NCI-H187 treated with DMSO at 0.1 percent for 48 hours (cell line): ENCODE measurements around the gene EMP2.

Source experiments
- DNase-seq: peaks from one replicate; lab custom pipeline; 2025; lab: John Stamatoyannopoulos, UW

Gene EMP2

GRCh38 chr16:10609402-10609774, 29.0 kb upstream of the EMP2 start:
- DNase-seq = no peak

DNA sequence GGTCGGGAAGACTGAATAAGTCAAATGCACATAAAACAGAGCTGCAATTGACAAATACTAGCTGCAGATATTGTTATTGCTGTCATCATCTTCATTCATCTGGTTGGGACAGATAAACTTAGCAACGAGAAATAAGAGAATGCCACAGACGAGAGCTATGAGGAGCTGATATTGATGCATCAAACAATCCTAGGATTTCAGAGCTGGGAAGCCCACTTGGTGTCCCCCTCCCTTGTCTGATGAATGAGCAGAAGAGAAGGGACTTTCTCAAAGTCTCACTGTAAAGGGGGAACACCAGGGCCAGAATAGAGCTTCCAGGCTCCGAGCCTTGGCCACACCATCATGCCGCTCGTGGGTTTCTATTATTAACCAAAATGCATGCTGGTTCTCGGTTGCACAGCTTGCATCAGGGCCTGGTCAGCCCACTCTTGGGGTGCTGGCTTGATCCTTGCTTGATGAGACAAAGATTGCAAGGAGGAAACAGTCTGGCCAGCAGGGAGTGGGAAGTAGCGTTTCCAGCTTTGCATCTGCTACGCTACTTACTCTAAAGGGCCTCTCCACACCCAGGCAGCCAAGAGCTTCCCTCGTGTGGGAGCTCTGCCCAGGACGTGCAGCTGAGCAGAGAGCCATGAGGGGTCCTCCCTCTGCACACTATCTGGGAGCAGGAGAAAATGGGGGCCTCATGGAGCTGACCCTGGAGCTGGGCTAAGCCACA, 28.4 kb upstream of the EMP2 start:
- no peak for DNase-seq

DNA sequence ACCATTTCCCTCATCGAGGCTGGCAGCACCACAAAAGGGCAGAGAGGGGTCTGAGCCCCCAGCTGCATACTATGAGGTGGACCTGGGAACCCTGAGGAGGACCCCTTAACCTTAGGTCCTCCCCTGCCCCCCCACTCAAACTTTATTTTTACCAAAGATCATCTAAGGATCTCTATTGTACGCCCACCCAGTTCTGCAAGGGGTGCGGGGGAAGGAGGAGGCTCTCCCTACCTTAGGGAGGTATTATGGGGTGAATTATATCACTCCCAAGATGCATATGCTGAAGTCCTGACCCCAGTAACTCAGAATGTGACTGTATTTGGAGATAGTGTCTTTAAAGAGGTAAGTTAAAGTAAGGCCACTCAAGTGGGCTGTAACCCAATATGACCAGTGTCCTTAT, 26.8 kb upstream of the EMP2 start:
- no peak for DNase-seq

DNA sequence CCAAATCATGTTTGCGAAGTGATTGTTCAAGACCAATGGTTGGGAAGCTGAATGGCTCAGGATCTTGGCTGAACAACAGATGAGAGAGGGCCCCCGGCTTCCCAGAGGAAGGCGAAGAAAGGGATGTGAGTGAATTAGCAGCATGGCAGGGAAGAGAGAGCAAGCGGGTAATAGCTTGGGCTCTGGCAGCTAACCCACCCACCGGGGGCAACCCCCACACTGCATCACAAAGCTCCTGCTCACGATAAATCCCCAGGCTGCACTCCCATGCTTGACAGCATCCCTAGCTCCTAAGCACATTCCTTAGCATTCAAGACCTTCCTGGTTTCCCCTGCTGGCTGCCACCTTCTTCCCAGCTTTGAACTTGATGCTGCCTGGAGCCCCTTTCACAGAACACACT, 26.2 kb upstream of the EMP2 start:
- no peak for DNase-seq

DNA sequence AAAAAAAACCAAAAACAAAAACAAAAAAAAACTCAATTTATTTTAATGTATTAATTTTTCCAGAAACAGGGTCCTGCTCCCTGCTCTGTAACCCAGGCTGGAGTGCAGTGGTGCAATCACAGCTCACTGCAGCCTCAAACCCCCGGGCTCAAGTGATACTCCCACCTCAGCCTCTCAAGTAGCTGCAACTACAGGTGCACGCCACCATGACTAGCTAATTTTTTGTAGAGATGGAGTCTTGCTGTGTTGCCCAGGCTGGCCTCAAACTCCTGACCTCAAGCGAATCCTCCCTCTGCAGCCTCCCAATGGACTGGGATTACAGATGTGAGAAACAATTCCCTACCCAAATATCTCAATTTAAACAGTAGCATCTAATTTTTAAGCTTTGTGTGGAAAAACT, 25.2 kb upstream of the EMP2 start:
- DNase-seq = no peak

DNA sequence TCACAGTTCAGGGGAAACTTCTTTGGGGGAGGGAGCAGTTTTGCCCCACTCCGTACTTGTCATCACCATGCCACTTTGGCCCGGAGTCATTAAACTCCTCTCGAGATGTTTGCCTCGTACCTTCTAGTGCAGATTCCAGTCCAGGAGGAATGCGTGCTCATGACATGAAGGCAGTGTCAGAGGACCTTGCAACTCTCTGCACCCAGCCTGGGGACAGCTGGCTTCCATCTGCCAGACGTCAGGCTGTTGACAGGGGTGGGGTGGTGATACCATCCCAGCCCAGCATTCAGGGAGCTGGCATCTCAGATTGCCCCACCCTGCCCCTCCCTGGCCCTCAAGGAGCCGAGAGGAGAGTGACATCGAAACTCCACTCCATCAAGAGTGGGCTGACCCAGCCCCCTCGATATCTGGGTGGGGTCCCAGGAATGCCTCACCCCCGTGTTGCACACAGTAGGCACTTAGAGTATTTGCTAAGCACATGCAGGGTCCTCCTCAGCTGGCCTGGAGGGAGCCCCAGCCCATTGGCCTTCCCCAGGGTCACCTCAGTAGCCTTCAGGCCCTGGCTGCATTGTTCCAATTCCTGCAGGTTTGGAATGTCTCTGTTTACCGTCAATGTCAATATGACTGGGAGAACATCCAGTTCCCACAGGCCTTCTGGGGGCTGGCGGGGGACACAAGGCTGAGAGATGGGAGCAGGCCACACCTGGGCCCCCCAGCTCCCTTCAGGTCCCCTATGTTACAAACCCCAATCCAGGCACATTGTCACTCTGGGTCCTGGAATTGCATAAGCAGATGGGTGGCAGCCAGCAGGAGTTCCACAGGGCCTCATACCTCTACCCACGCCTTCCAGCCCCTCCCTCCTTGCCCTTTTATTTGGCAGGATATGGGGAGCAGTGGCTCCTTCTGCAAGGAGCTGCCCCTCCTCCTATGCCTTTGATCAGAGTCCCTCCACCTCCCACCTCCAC, 21.3 kb upstream of the EMP2 start:
- no peak for DNase-seq

DNA sequence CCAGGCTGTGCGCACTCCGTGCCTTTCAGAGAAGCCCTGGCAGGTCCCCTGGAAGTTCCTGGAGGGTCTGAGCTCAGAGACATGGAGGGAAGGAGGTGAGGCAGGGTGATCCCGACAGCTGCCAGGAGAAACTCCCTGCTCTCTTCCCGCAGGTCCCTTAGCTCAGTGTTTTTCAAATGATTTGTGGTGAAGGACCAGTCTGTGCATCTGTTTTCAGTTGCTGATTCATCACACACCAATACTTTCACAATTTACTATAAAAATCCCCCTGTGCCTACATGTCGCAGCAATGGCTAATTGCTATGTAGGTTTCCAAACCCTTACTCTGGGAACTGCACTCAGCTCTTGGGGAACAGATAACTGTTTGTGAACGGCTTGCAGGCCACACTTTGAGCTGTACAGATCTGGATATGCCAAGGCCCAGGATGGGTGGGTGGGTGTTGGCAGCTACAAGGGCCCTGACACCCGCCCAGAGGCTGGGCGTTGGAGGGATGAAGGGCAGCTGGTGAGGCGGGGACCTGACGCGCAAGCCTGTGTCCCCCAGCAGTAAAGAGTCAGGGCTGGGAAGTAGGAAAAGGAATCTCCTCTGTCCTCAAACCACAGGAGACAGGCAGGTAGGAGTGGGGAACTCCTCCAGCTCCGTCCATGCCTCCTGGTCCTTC, 20.5 kb upstream of the EMP2 start:
- DNase-seq = no peak

DNA sequence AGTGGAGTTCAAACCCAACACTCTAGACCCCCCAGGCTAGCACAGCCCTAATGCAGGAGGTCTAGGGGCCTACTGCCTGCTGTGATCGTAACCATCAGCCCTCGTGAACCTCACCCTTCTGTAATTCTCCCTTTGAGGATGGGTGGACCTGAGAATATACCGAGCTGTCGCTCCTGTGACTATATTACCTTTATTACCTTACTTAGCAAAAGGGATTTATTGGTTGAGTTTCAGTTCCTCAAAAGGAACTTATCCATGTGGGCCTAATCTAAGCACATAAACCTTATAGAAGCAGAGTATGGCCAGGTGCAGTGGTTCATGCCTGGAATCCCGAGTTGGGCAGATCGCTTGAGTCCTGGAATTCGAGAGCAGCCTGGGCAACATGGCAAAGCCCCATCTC, 19.2 kb upstream of the EMP2 start:
- no peak for DNase-seq

DNA sequence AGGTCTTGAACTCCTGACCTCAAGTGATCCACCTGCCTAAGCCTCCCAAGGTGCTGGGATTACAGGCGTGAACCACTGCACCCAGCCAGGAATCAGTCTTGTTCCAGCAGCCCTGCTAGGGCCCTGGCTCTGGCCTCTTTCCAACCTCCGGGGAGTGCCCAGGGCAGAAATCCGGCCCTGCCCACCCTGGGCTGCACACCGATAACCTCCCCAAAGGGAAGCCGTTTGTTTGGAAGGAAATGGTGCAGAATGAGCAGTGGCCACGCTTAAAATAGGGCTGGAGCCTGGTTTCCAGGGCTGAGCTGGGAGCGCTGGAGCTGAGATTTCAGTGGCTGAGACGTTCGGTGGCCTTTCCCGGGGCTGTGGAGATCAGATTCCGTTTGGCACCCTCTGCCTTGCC, 17.8 kb upstream of the EMP2 start:
- no peak for DNase-seq

DNA sequence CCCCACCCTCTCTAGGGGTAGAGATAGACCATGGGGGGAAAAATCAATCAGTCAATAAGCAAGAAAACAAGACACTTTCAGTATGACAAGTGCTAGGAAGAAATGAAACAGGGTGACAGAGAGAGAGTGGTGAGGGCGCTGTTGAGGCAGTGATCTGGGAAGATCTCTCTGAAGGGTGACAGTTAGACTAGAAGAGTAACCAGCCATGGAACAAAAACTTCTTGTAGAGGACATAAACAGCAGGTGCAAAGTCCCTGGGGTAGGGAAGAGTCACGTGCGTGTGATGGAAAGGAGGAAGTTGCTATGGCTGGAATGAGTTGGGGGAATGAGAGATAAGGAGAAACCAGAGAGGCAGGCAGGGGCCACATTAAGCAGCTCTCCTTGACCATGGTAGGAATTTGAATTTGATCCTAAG, 16.8 kb upstream of the EMP2 start:
- no peak for DNase-seq

DNA sequence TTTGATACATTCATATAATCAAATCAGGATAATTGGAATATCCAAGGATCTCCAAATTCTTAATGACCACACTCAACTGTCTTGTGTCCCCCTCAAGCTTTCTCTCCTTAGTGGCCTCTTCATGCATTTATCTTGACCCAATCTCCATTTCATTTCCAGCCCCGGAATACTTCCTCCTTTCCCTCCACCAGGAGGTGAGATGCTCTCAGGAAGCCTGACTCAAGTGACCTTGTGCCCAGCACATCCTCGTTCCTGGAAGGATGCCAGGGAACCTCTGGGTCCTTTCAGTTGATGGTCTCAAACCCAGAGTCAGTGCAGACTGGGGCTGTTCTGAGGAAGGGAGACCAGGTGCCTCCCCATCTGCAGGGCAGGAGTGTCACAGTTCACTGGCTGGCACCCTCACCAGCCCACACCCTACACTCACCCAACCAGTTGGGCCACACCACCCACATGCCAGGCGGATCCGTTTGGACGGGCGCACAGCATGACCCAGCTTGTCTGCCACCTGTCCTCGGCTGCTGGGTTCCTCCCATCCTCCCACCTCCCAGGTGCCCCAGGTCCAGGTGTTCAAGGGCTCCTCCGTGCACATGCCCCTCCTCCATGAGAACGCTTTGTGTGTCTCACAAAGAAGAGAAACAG, 14.0 kb upstream of the EMP2 start:
- no peak for DNase-seq

- DNase-seq = no peak
Observed at GRCh38 chr16:10592611-10593010, 12.2 kb upstream of the EMP2 start.

GRCh38 chr16:10590342-10590741, 9.9 kb upstream of the EMP2 start:
- DNase-seq = no peak

- no peak for DNase-seq
Observed at GRCh38 chr16:10589109-10589508, 8.7 kb upstream of the EMP2 start.

DNA sequence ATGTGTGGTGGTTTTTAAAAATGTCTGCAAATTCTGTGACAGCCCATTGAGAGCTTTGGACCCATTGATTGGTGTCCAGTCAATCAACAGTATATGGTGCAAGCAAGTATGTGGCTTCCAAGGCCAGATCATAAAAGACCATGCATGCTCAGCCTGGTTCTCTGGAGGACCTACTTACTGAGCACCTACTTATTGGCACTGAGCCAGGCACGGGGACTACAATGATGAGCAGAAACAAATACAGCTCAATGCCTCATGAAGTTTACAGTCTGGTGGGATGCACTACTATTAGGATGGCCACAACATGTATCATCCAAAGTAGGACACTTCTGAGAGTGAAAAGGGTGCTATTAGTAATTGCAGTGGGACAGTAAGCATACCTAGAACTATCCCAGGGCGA, 7.2 kb upstream of the EMP2 start:
- no peak for DNase-seq

GRCh38 chr16:10584981-10585438, 4.6 kb upstream of the EMP2 start:
- DNase-seq = no peak

GRCh38 chr16:10583269-10583668, 2.9 kb upstream of the EMP2 start:
- DNase-seq = no peak

DNA sequence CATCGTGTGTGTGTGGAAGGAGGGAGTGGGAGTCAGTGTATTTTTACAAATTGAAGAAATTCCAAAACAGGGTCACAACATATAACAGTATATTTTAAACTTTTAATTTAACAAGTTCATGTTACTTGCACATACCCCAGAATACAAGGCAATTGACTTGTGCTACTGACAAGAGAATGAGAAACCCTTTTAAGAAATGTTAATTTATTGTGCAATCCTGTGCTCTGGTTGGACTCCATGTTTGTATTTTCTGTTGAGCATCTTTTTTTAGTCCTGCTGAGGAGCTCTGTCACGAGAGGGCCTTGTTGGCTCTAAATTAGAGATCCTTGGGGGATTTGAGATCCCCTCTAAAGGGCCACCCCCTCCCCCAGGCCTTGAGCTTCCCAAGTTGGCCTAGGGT, 1.1 kb upstream of the EMP2 start:
- DNase-seq = no peak

GRCh38 chr16:10580883-10581247, 467 bp upstream of the EMP2 start:
- DNase-seq = no peak

DNA sequence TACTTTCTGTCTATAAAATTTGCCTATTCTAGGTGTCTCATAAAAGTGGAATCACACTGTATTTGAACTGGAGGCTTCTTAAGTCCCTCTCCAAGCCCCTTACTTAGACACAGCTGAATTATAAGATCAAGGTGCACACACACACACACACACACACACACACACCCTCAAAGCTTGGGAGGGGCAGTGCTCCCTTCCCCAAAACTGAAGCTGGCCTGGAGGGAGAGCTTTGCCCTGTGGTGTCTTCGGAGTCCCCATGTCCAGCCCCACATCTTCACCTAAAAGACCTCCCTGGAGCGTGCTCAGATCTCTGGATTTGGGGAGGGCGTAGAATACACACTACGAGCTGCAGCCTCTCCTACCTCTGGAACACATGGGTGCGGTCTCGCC, 828 bp downstream of the EMP2 start:
- no peak for DNase-seq

- no peak for DNase-seq
Observed at GRCh38 chr16:10578474-10579316, 1.7 kb downstream of the EMP2 start.
